A549 treated with CORT108297 at 1 μM for 4 hours (cell line): ENCODE data around the gene TMEFF2. TPM values are rescaled to one million over a fixed set of nuclear protein-coding genes. Genes with fewer than 3 reads are reported as not detected.

Experiments
- total RNA-seq: library from RNA; stranded (reverse); fragments of 200-300 nt; extraction: Qiagen RNA extraction; gene quantifications from 5 replicates; pipeline ENCODE4 v1.2.3, GENCODE V29; 2022

The TMEFF2 gene, protein sequence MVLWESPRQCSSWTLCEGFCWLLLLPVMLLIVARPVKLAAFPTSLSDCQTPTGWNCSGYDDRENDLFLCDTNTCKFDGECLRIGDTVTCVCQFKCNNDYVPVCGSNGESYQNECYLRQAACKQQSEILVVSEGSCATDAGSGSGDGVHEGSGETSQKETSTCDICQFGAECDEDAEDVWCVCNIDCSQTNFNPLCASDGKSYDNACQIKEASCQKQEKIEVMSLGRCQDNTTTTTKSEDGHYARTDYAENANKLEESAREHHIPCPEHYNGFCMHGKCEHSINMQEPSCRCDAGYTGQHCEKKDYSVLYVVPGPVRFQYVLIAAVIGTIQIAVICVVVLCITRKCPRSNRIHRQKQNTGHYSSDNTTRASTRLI
- total RNA-seq = 0.13 to 0.81 TPM (median 0.34 TPM) in 5 replicates

DNA sequence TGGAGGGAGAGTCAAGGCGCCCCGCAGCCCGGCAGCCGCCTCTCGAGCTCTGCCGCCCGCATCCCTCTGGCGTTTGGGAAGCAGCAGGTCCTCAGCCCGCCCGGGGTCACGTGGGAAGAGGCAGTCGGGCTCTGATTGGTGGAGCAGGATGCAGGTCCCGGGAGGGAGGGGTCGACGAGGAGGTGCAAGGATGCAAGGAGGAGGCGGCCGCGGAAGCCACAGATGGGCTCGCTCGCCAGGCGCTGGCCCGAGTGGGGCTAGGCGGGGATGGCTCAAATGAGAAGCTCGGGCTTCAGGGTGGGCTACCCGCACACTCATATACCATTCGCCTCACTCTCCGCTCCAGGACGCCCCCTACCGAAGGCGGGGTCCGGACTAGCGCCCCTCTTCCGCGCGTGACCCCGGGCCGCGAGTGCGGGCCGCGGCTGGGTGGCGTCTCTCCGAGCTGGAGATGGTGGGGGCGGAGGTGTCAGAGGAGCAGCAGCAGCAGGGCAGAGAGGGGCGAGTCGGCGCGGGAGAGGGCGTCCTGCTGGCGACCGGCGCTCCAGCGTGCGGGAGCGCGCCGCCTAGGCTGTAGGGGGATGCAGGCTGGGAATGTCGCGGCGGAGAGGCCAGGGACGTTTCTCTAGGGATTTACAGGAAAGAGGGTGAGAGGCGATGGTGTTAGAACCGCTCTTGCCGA, at the start of gene TMEFF2:
Gene TMEFF2 (minus strand): TSS at position 68 of the 682 bp plus-strand sequence. CDS start 409 bp downstream, outside the sequence.

